Spleen (tissue), 11 donors: Measurements from ENCODE around the gene GLDN. TPM values are rescaled to one million over a fixed set of nuclear protein-coding genes. Genes with fewer than 3 reads are reported as not detected.

Experiments
- DNase-seq: peaks from one replicate; pipeline ENCODE4 v3.0.0-alpha.2; 2020
- H3K27ac ChIP-seq, 8 donors: fragments of 200-600 bp; sonication (generic) in 7 of 8; 1 replicate in 4 of 8; 2 replicates in 4 of 8; pipeline versions ENCODE4 v1.5.0 to v1.8.0; 2016 to 2021; ENCODE audit warnings: inconsistent platforms in 4 of 8, mild to moderate bottlenecking in 4 of 8, moderate library complexity in 1 of 8
- H3K27me3 ChIP-seq, 7 donors: fragments of 200-600 bp; sonication (generic) in 6 of 7; replicated peaks in 1 of 7; 1 replicate in 4 of 7; 2 replicates in 3 of 7; pipeline versions ENCODE4 v1.5.0 to v1.8.0; 2016 to 2021; ENCODE audit warnings: inconsistent platforms in 3 of 7, mild to moderate bottlenecking in 1 of 7
- H3K36me3 ChIP-seq, 6 donors: fragments of 200-600 bp; sonication (generic) in 5 of 6; 1 replicate in 4 of 6; 2 replicates in 2 of 6; pipeline versions ENCODE4 v1.5.0 to v1.8.0; 2016 to 2021; ENCODE audit warnings: inconsistent platforms in 2 of 6
- H3K4me1 ChIP-seq, 6 donors: fragments of 200-600 bp; sonication (generic) in 5 of 6; 1 replicate in 3 of 6; 2 replicates in 3 of 6; pipeline versions ENCODE4 v1.5.0 to v1.8.0; 2016 to 2021; ENCODE audit warnings: inconsistent platforms in 3 of 6
- H3K4me3 ChIP-seq, 8 donors: fragments of 200-600 bp; sonication (generic) in 7 of 8; 1 replicate in 4 of 8; 2 replicates in 4 of 8; pipeline versions ENCODE4 v1.5.0 to v1.8.0; 2016 to 2021; ENCODE audit warnings: inconsistent platforms in 4 of 8, mild to moderate bottlenecking in 4 of 8, moderate library complexity in 2 of 8
- H3K9me3 ChIP-seq, 8 donors: fragments of 200-600 bp; sonication (generic) in 7 of 8; 1 replicate in 4 of 8; 2 replicates in 4 of 8; pipeline versions ENCODE4 v1.5.0 to v1.8.0; 2016 to 2021; ENCODE audit warnings: inconsistent platforms in 4 of 8
- CTCF ChIP-seq, 11 experiments: fragments of 200-600 bp in 7 of 11; fragments of 450-650 bp in 4 of 11; sonication (generic) in 4 of 11; IDR thresholded peaks in 8 of 11; conservative IDR thresholded peaks in 3 of 11; 1 replicate in 7 of 11; 2 replicates in 4 of 11; pipeline versions ENCODE4 v1.4.0 to v1.8.0; 2016 to 2021; ENCODE audit warnings: antibody characterized with exemption in 11 of 11, inconsistent platforms in 4 of 11, mild to moderate bottlenecking in 1 of 11
- POLR2A ChIP-seq, 3 donors: fragments of 450-650 bp; IDR thresholded peaks; one replicate each; pipeline ENCODE4 v1.5.1; 2017; ENCODE audit warnings: antibody characterized with exemption in 3 of 3, mild to moderate bottlenecking in 1 of 3
- POLR2AphosphoS5 ChIP-seq, 3 donors: sonication (generic); formaldehyde crosslinking; IDR thresholded peaks; one replicate each; pipeline ENCODE4 v1.5.1; 2017; ENCODE audit warnings: antibody characterized with exemption in 3 of 3
- WGBS, 5 donors: extraction: QIAGEN DNeasy Blood & Tissue Kit in 3 of 5; methylation state at CpG; one replicate each; pipeline versions ENCODE4 v1.1.5 to v1.1.7; 2013 to 2018; 5-methylcytosine and 5-hydroxymethylcytosine counted together
- intact Hi-C: fragments of 100-400 bp; cut with DNase I; formaldehyde crosslinking; loops from one replicate; pipeline ENCODE4 v1.15.0; 2023; ENCODE audit warnings: low total_unique reads
- polyA plus RNA-seq, 3 donors: library from polyadenylated mRNA; stranded (reverse); fragments of 200-250 nt; gene quantifications; one replicate each; pipeline ENCODE4 v1.2.1, GENCODE V29; 2013
- total RNA-seq, 7 donors: library from RNA; depleted of rRNA in 3 of 7; stranded (reverse); fragments of >200 nt in 3 of 7; fragmentation: NEBNext Ultra II Directional in 4 of 7; extraction: Animal tissue kit (Norgen Biotek cat#: 25700) in 4 of 7; gene quantifications; one replicate each; pipeline versions ENCODE4 v1.1.0 to v1.2.1, GENCODE V29; 2016 to 2021
- donor health status: healthy with polysubstance abuse.
- donor health status: DM: no; HTN: no; CAD: no; lungs with moderate emphysema.
- donor health status: DM: no; HTN: no; CAD: no.
- donor health status: Bipolar disorder and iron deficiency.
- donor health status: healthy.
- donor health status: DM: no; HTN: no; CAD: no.
- donor health status: DM: yes; HTN: yes; CAD: no.

Gene GLDN
- total and polyA plus RNA-seq, 10 donors, result 0.94 to 18.2 (median 3.5) TPM

- Histone ChIP-seq H3K27ac (peak overlapping the region in 4 of 8 donors; percentile 35 to 67 (median 52)), H3K4me1 (peaks cover 9 to 57% (median 20%) of the 10 kb centered on the region in 6 donors), H3K9me3 (no peaks in the 10 kb centered on the region), H3K27me3 (peaks cover 0 to 39% (median 5%) of the 10 kb centered on the region in 7 donors), H3K36me3 (no peaks in the 10 kb centered on the region), H3K4me3 (no peak overlapping the region)
- TF ChIP-seq CTCF (IDR thresholded peaks at IDR 0.05 in 8 of 11, conservative IDR thresholded peaks at IDR 0.05 in 3 of 11) (no peak), POLR2A (IDR thresholded peaks at IDR 0.05) (no peak), POLR2AphosphoS5 (IDR thresholded peaks at IDR 0.05) (no peak)
- intact Hi-C loops, result no loop called here
- 78 to 86% (median 83%) methylated on average over 5 of the region's 5 CpGs for WGBS, 5 donors
- no peak for DNase-seq
Measured at GRCh38 chr15:51335087-51335486, 6.4 kb upstream of the GLDN start.

- no peak for DNase-seq
- H3K27me3 ChIP-seq, result peaks cover 0 to 42% (median 12%) of the 10 kb centered on the region in 7 donors
- H3K27ac ChIP-seq, result peak overlapping the region in 4 of 8 donors; percentile 35 to 67 (median 52)
- intact Hi-C loops, result no loop called here
- H3K9me3 ChIP-seq, result no peaks in the 10 kb centered on the region
- H3K36me3 ChIP-seq, result no peaks in the 10 kb centered on the region
- no peak overlapping the region for H3K4me3 ChIP-seq
- 79 to 88% (median 80%) methylated on average over 9 of the region's 9 CpGs for WGBS, 5 donors
- no peak for TF ChIP-seq POLR2AphosphoS5 (IDR thresholded peaks at IDR 0.05)
- no peak for TF ChIP-seq CTCF (IDR thresholded peaks at IDR 0.05 in 8 of 11, conservative IDR thresholded peaks at IDR 0.05 in 3 of 11)
- no peak for TF ChIP-seq POLR2A (IDR thresholded peaks at IDR 0.05)
- peaks cover 9 to 57% (median 21%) of the 10 kb centered on the region in 6 donors for H3K4me1 ChIP-seq
Measured at GRCh38 chr15:51335538-51336410, 5.7 kb upstream of the GLDN start.

- no peak for DNase-seq
- peaks cover 0 to 56% (median 27%) of the 10 kb centered on the region in 7 donors for H3K27me3 ChIP-seq
- TF ChIP-seq CTCF (IDR thresholded peaks at IDR 0.05 in 8 of 11, conservative IDR thresholded peaks at IDR 0.05 in 3 of 11) (no peak), POLR2A (IDR thresholded peaks at IDR 0.05) (no peak), POLR2AphosphoS5 (IDR thresholded peaks at IDR 0.05) (no peak)
Measured at GRCh38 chr15:51338496-51338895, 3.0 kb upstream of the GLDN start, which contains the start of gene CYP19A1. CYP19A1 (minus strand) TSS chr15:51338596; CDS start chr15:51242912, 95,684 bp downstream.

More at GRCh38 chr15:51338496-51338895, 3.0 kb upstream of the GLDN start, which contains the start of gene CYP19A1:
- Histone ChIP-seq H3K9me3 (no peaks in the 10 kb centered on the region), H3K4me1 (peaks cover 10 to 54% (median 29%) of the 10 kb centered on the region in 6 donors), H3K36me3 (no peaks in the 10 kb centered on the region), H3K27ac (no peak within 1 kb of the TSS), H3K4me3 (no peak within 1 kb of the TSS)
- 87 to 92% (median 87%) methylated on average over 6 of the region's 6 CpGs for WGBS, 5 donors
- intact Hi-C loops, result no loop called here
